Measurements from ENCODE around the gene COX17. TPM values are rescaled to one million over a fixed set of nuclear protein-coding genes. Genes with fewer than 3 reads are reported as not detected.

The COX17 gene
- total and polyA plus RNA-seq, 2 donors (not counting 3 experiments of a cell fraction or from before 2014, with no cell fraction given) = 19.8 to 37.6 TPM

- ChIA-PET POLR2A (no interaction called here), CTCF (no interaction called here)
- Histone ChIP-seq H3K9ac (replicated peaks; ENCODE audit: extremely low read depth, insufficient read depth, low read length) (no peak overlapping the region), H3K27ac (ENCODE audit: insufficient read depth, low read depth, low read length) (no peak overlapping the region), H3K27me3 (ENCODE audit: control insufficient read depth in 2 of 2, insufficient read depth in 2 of 2, low read length in 2 of 2) (peaks cover 0 to 6% of the 10 kb centered on the region in 2 experiments), H3K79me2 (ENCODE audit: control insufficient read depth, insufficient read depth, low read length) (no peaks in the 10 kb centered on the region), H3K9me3 (replicated peaks; ENCODE audit: control insufficient read depth, insufficient read depth, low read length) (no peaks in the 10 kb centered on the region), H2AFZ (ENCODE audit: low read depth, low read length) (no peak overlapping the region), H3K4me3 (replicated peaks in 1 of 3; ENCODE audit: insufficient read depth in 1 of 3, low read depth in 1 of 3, low read length in 3 of 3) (no peak overlapping the region), H4K20me1 (replicated peaks; ENCODE audit: control insufficient read depth, extremely low read depth, insufficient read depth, low read length) (no peaks in the 10 kb centered on the region), H3K9me1 (replicated peaks; ENCODE audit: control insufficient read depth, extremely low read depth, insufficient read depth, low read length) (no peaks in the 10 kb centered on the region), H3K36me3 (ENCODE audit: control insufficient read depth in 2 of 2, extremely low read depth in 1 of 2, insufficient read depth in 2 of 2, low read length in 2 of 2) (no peaks in the 10 kb centered on the region), H3K4me2 (ENCODE audit: insufficient read depth, low read length) (no peak overlapping the region), H3K4me1 (ENCODE audit: control insufficient read depth, extremely low read depth, insufficient read depth, low read length) (no peaks in the 10 kb centered on the region)
- FAIRE-seq (no peak), DNase-seq (ENCODE audit: low read depth, low spot score) (no peak)
- dilution Hi-C loops (cut with MboI; ENCODE audit: extremely low pct_ligation_motif_present, low sequenced_read_pairs) (no loop called here), intact Hi-C loops (cut with micrococcal nuclease) (no loop called here)
- TF ChIP-seq MAX (IDR thresholded peaks at IDR 0.05; ENCODE audit: insufficient read depth, insufficient read length) = no peak
- TF ChIP-seq GATA2 (IDR thresholded peaks at IDR 0.05; ENCODE audit: insufficient read depth, insufficient read length, low read depth, low read length) = no peak
- TF ChIP-seq MYC (IDR thresholded peaks at IDR 0.05; ENCODE audit: low read depth, low read length) = no peak
- no peak for TF ChIP-seq JUN (IDR thresholded peaks at IDR 0.05; ENCODE audit: borderline replicate concordance, insufficient read depth, insufficient read length, low read depth)
- TF ChIP-seq CTCF (IDR thresholded peaks at IDR 0.05; ENCODE audit: extremely low read depth in 1 of 2, insufficient read depth in 1 of 2, low read depth in 1 of 2, low read length in 2 of 2) = no peak
- TF ChIP-seq FOS (IDR thresholded peaks at IDR 0.05; ENCODE audit: borderline replicate concordance, insufficient read depth, low read length) = no peak
- TF ChIP-seq POLR2AphosphoS5 (IDR thresholded peaks at IDR 0.05; ENCODE audit: insufficient read depth, low read depth, low read length) = no peak
- no peak for TF ChIP-seq EZH2 (IDR thresholded peaks at IDR 0.05; ENCODE audit: borderline replicate concordance, low read depth, low read length, severe bottlenecking)
- TF ChIP-seq POLR2A (IDR thresholded peaks at IDR 0.05; ENCODE audit: low read depth, low read length) = no peak
- BruUV-seq (replicated peaks) = no TSS peak
These were observed 17.5 kb downstream of the COX17 start for GRCh38 chr3:119659606-119660291.
